K562 (cell line): ENCODE data around the gene AP1B1. TPM values are rescaled to one million over a fixed set of nuclear protein-coding genes. Genes with fewer than 3 reads are reported as not detected.

Source experiments
- ATAC-seq: fragments of 200-7000 bp; cut with Tn5 transposase; 3 replicates; pipeline ENCODE4 v1.9.1; 2020; ENCODE audit warnings: moderate library complexity
- BruUV-seq: library from RNA; stranded (reverse); fragments of 400-500 nt; replicated peaks from 2 replicates; lab custom pipeline; 2021; lab: Mats Ljungman, UMichigan
- CTCF ChIA-PET: fragments of 300-600 bp; formaldehyde crosslinking; extraction: SDS; loops from one replicate; lab custom pipeline; 2021; ENCODE audit warnings: low intra/inter-chr PET ratio; lab: Yijun Ruan, JAX
- POLR2A ChIA-PET: fragments of 300-600, 350-650 bp; sonication (Branson Sonifier 250); formaldehyde crosslinking; extraction: SDS; loops from one replicate; lab custom pipeline; 2021; ENCODE audit warnings: antibody characterized with exemption, inconsistent platforms; lab: Yijun Ruan, JAX
- DNase-seq, 4 experiments: peaks; one replicate each; pipeline versions ENCODE4 v3.0.0 to v3.0.0-alpha.2; 2011 to 2018; ENCODE audit warnings: low spot score in 3 of 4, mixed read lengths in 3 of 4; ENCODE audit errors: extremely low read depth in 1 of 4
- FAIRE-seq: peaks from 2 replicates; lab custom pipeline; 2011; peaks lifted over from hg19 to GRCh38; lab: Jason Lieb, UNC
- H2AFZ ChIP-seq: 2 replicates; pipeline ENCODE4 v1.6.0; 2011; ENCODE audit warnings: low read depth, low read length, control low read depth, inconsistent platforms
- H3K27ac ChIP-seq: fragments of 200-600 bp; 3 replicates; pipeline ENCODE4 v1.8.0; 2011; ENCODE audit warnings: low read depth, mild to moderate bottlenecking, control low read depth, inconsistent platforms, low read length, moderate library complexity, mixed read lengths; ENCODE audit errors: extremely low read depth
- H3K27me3 ChIP-seq, 2 experiments: fragments of 300-600 bp in 1 of 2; 2 replicates in 1 of 2; 3 replicates in 1 of 2; pipeline versions ENCODE4 v1.6.0 to v1.8.0; 2011; ENCODE audit warnings: inconsistent platforms in 2 of 2, low read length in 2 of 2, mild to moderate bottlenecking in 1 of 2, mixed read lengths in 1 of 2, moderate library complexity in 1 of 2; ENCODE audit not compliant: control insufficient read depth in 2 of 2, insufficient read depth in 2 of 2
- H3K36me3 ChIP-seq: fragments of 300-600 bp; 3 replicates; pipeline ENCODE4 v1.8.0; 2011; ENCODE audit warnings: mild to moderate bottlenecking, low read length, inconsistent platforms; ENCODE audit not compliant: control insufficient read depth, insufficient read depth
- H3K4me1 ChIP-seq, 2 experiments: fragments of 200-600 bp in 1 of 2; replicated peaks in 1 of 2; 2 replicates in 1 of 2; 3 replicates in 1 of 2; pipeline versions ENCODE4 v1.5.1 to v1.8.0; 2011; ENCODE audit warnings: inconsistent platforms in 2 of 2, low read length in 2 of 2, mild to moderate bottlenecking in 1 of 2, mixed read lengths in 1 of 2, moderate library complexity in 1 of 2; ENCODE audit not compliant: control insufficient read depth in 2 of 2, insufficient read depth in 2 of 2
- H3K4me2 ChIP-seq: 2 replicates; pipeline ENCODE4 v1.6.1; 2011; ENCODE audit warnings: low read length, control low read depth, inconsistent platforms, mixed read lengths; ENCODE audit not compliant: insufficient read depth
- H3K4me3 ChIP-seq: fragments of 200-600 bp; sonication (generic), shearing (Covaris generic); 2 replicates; pipeline ENCODE4 v1.5.1; 2016; ENCODE audit warnings: control low read depth, inconsistent platforms
- H3K79me2 ChIP-seq: fragments of 200-600 bp; 3 replicates; pipeline ENCODE4 v1.8.0; 2011; ENCODE audit warnings: low read length, inconsistent platforms; ENCODE audit not compliant: control insufficient read depth, insufficient read depth
- H3K9ac ChIP-seq, 2 experiments: 2 replicates each; pipeline versions ENCODE4 v1.6.0 to v1.6.1; 2011; ENCODE audit warnings: low read depth in 2 of 2, low read length in 2 of 2, control low read depth in 1 of 2, inconsistent platforms in 1 of 2, mild to moderate bottlenecking in 1 of 2, mixed read lengths in 1 of 2; ENCODE audit not compliant: insufficient read depth in 1 of 2
- H3K9me1 ChIP-seq: one replicate; pipeline ENCODE4 v1.6.0; 2011; ENCODE audit warnings: inconsistent platforms, mild to moderate bottlenecking, low read length, moderate library complexity; ENCODE audit not compliant: control insufficient read depth, insufficient read depth
- H3K9me3 ChIP-seq: replicated peaks from 2 replicates; pipeline ENCODE4 v1.5.1; 2011; ENCODE audit warnings: low read depth, low read length, inconsistent platforms; ENCODE audit not compliant: control insufficient read depth, insufficient read depth
- H4K20me1 ChIP-seq: replicated peaks from 2 replicates; pipeline ENCODE4 v1.6.1; 2011; ENCODE audit warnings: low read length, inconsistent platforms, mixed read lengths; ENCODE audit not compliant: control insufficient read depth, insufficient read depth
- HDAC3 ChIP-seq: fragments of 450-650 bp; IDR thresholded peaks from 2 replicates; pipeline ENCODE4 v1.6.1; 2018; ENCODE audit warnings: borderline replicate concordance, mild to moderate bottlenecking, moderate library complexity; ENCODE audit not compliant: partially characterized antibody
- MYBL2 ChIP-seq, 2 experiments: fragments of 450-650 bp in 1 of 2; sonication (generic) in 1 of 2; formaldehyde crosslinking in 1 of 2; IDR thresholded peaks; 2 replicates each; pipeline versions ENCODE4 v1.6.1 to v1.8.1; 2017 to 2022; ENCODE audit warnings: borderline replicate concordance in 1 of 2, inconsistent platforms in 1 of 2, low read depth in 1 of 2, mild to moderate bottlenecking in 1 of 2, missing genetic modification reagents in 1 of 2, moderate library complexity in 1 of 2
- NR2C1 ChIP-seq, 2 experiments: fragments of 450-650 bp; IDR thresholded peaks; 2 replicates each; pipeline ENCODE4 v1.6.1; 2017; ENCODE audit warnings: mild to moderate bottlenecking in 2 of 2, antibody characterized with exemption in 1 of 2, inconsistent platforms in 1 of 2, missing compliant biosample characterization in 1 of 2, missing genetic modification characterization in 1 of 2
- WGBS: fragments of 100-300 bp; shearing (Covaris generic); methylation state at CpG from one replicate; pipeline ENCODE4 v1.1.6; 2016; ENCODE audit warnings: low coverage, mixed read lengths; ENCODE audit not compliant: insufficient coverage; ENCODE audit errors: missing lambda C conversion rate; 5-methylcytosine and 5-hydroxymethylcytosine counted together
- in situ Hi-C: fragments of 300-500 bp; cut with MboI; formaldehyde crosslinking; loops from 4 replicates; pipeline ENCODE4 v1.15.0; 2018; ENCODE audit warnings: inconsistent platforms, mixed read lengths
- intact Hi-C: fragments of 100-400 bp; cut with micrococcal nuclease; formaldehyde crosslinking; loops from 2 replicates; pipeline ENCODE4 v1.14.2; 2022
- polyA plus RNA-seq, 8 experiments: library from polyadenylated mRNA; depleted of rRNA in 4 of 8; stranded (reverse) in 5 of 8; unstranded in 3 of 8; fragments of >200 nt; fragmentation: Nextera tagmentation in 2 of 8; fragmentation: Illumina TruSeq in 1 of 8; extraction: Ambion mirVana in 2 of 8; extraction: Trizol in 1 of 8; gene quantifications; 2 replicates each; pipeline versions ENCODE4 v1.2.1 to v1.2.3, GENCODE V29; 2011 to 2014; ENCODE audit warnings: inconsistent platforms in 1 of 8, missing spikeins in 1 of 8
- total RNA-seq, 7 experiments: library from RNA; depleted of rRNA in 6 of 7; stranded (reverse); fragments of >200 nt in 6 of 7; fragmentation: Illumina TruSeq in 2 of 7; extraction: Trizol in 2 of 7; gene quantifications; 2 replicates each; pipeline versions ENCODE4 v1.2.1 to v1.2.3, GENCODE V29; 2011 to 2021; ENCODE audit warnings: low replicate concordance in 1 of 7
- TF ChIP-seq, protein P1 (sequence below): sonication (generic); formaldehyde crosslinking; IDR thresholded peaks from 2 replicates; pipeline ENCODE4 v1.8.1; 2023; ENCODE audit warnings: mild to moderate bottlenecking, missing genetic modification reagents
- TF ChIP-seq, protein P2 (sequence below): fragments of 250-450 bp; sonication (Bioruptor Pico); IDR thresholded peaks from 2 replicates; pipeline ENCODE4 v1.5.1; 2021; ENCODE audit warnings: mild to moderate bottlenecking

Gene AP1B1
- total and polyA plus RNA-seq, 9 of the 15 experiments (the other 6 are each of a cell fraction or from before 2014, with no cell fraction given), result 1.2 to 60.9 (median 30.1) TPM

DNA sequence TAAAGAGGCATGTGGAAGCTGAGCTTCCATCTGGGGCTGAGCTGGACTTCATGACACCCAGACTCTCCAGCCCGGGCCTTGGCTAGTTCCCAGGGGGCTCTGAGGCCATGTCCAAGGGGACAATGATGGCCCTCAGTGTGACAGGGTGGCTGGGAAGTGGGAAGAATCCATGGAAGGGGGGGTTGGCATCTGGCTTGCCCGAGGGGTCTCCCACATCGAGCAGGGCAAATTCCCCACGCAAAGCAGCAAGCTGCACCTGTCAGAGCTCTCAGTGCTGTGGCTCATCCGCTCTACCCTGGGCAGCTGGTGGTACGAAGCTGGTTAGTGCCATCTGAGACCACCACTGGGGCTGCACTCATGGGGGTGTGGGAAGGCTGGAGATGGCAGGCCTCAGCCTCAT lies 9.4 kb upstream of the AP1B1 start:
- ChIA-PET CTCF (no interaction called here), POLR2A (no interaction called here)
- Histone ChIP-seq H3K27ac (no peak overlapping the region), H2AFZ (no peak overlapping the region), H3K36me3 (no peaks in the 10 kb centered on the region), H3K4me2 (no peak overlapping the region), H3K4me1 (peaks cover 0 to 2% of the 10 kb centered on the region in 2 experiments; a peak in 1 of 5 replicates), H3K27me3 (no peaks in the 10 kb centered on the region), H3K9me1 (no peaks in the 10 kb centered on the region), H3K79me2 (no peaks in the 10 kb centered on the region), H4K20me1 (no peaks in the 10 kb centered on the region), H3K9me3 (no peaks in the 10 kb centered on the region), H3K9ac (no peak overlapping the region), H3K4me3 (no peak overlapping the region)
- TF ChIP-seq NR2C1 (IDR thresholded peaks at IDR 0.05), result no peak
- no peak for TF ChIP-seq NR2C1 (tag; IDR thresholded peaks at IDR 0.05)
- TF ChIP-seq MYBL2 (IDR thresholded peaks at IDR 0.05; ENCODE audit: low read depth), result no peak
- TF ChIP-seq MYBL2 (CRISPR knock-in tag; IDR thresholded peaks at IDR 0.05; ENCODE audit: borderline replicate concordance), result no peak
- TF ChIP-seq, protein P1, sequence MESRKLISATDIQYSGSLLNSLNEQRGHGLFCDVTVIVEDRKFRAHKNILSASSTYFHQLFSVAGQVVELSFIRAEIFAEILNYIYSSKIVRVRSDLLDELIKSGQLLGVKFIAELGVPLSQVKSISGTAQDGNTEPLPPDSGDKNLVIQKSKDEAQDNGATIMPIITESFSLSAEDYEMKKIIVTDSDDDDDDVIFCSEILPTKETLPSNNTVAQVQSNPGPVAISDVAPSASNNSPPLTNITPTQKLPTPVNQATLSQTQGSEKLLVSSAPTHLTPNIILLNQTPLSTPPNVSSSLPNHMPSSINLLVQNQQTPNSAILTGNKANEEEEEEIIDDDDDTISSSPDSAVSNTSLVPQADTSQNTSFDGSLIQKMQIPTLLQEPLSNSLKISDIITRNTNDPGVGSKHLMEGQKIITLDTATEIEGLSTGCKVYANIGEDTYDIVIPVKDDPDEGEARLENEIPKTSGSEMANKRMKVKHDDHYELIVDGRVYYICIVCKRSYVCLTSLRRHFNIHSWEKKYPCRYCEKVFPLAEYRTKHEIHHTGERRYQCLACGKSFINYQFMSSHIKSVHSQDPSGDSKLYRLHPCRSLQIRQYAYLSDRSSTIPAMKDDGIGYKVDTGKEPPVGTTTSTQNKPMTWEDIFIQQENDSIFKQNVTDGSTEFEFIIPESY (CRISPR knock-in tag), result no peak
- TF ChIP-seq HDAC3, result no peak
- TF ChIP-seq, protein P2, sequence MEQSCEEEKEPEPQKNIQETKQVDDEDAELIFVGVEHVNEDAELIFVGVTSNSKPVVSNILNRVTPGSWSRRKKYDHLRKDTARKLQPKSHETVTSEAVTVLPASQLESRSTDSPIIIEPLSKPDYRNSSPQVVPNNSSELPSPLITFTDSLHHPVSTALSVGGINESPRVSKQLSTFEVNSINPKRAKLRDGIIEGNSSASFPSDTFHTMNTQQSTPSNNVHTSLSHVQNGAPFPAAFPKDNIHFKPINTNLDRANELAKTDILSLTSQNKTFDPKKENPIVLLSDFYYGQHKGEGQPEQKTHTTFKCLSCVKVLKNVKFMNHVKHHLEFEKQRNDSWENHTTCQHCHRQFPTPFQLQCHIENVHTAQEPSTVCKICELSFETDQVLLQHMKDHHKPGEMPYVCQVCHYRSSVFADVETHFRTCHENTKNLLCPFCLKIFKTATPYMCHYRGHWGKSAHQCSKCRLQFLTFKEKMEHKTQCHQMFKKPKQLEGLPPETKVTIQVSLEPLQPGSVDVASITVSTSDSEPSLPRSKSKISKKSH (CRISPR knock-in tag), result no peak
- BruUV-seq, result no TSS peak
- WGBS, result 16% methylated on average over 6 of the region's 6 CpGs
- ATAC-seq, result no peak
- no peak for FAIRE-seq
- no peak for DNase-seq
- intact Hi-C loops, result no loop called here
- in situ Hi-C loops, result loop anchor here (10.0 kb wide), 1 partner anchor 127 kb away; no protein-coding TSS in a partner anchor
